HepG2 (cell line): ENCODE data around the gene FOXL3. TPM values are rescaled to one million over a fixed set of nuclear protein-coding genes. Genes with fewer than 3 reads are reported as not detected.

Experiments
- ATAC-seq: fragments of 200-7000 bp; cut with Tn5 transposase; 3 replicates; pipeline ENCODE4 v1.9.1; 2020; ENCODE audit warnings: mild to moderate bottlenecking, moderate library complexity
- BruUV-seq: library from RNA; stranded (reverse); fragments of 400-500 nt; replicated peaks from 2 replicates; lab custom pipeline; 2021; lab: Mats Ljungman, UMichigan
- CTCF ChIA-PET: fragments of 300-600 bp; formaldehyde crosslinking; extraction: SDS; loops from one replicate; lab custom pipeline; 2021; ENCODE audit warnings: low total read pairs, inconsistent platforms, low intra/inter-chr PET ratio; lab: Yijun Ruan, JAX
- POLR2A ChIA-PET: fragments of 350-600 bp; sonication (Branson Sonifier 250); formaldehyde crosslinking; loops from one replicate; lab custom pipeline; 2020; ENCODE audit warnings: antibody characterized with exemption, inconsistent platforms; lab: Yijun Ruan, JAX
- DNase-seq: peaks from one replicate; pipeline ENCODE4 v3.0.0-alpha.2; 2015; ENCODE audit warnings: low spot score
- FAIRE-seq: peaks from 3 replicates; lab custom pipeline; 2011; peaks lifted over from hg19 to GRCh38; lab: Jason Lieb, UNC
- H2AFZ ChIP-seq: one replicate; pipeline ENCODE4 v1.6.1; 2011; ENCODE audit warnings: low read length, inconsistent platforms
- H3K27ac ChIP-seq: fragments of 300-600 bp; 3 replicates; pipeline ENCODE4 v1.8.0; 2011; ENCODE audit warnings: mixed run types, mild to moderate bottlenecking, mixed read lengths, low read length, inconsistent platforms; ENCODE audit not compliant: insufficient read depth; ENCODE audit errors: extremely low read length
- H3K27me3 ChIP-seq, 2 experiments: fragments of 200-600 bp in 1 of 2; 2 replicates in 1 of 2; 3 replicates in 1 of 2; pipeline versions ENCODE4 v1.6.0 to v1.8.0; 2011; ENCODE audit warnings: low read length in 2 of 2, mild to moderate bottlenecking in 2 of 2, moderate library complexity in 2 of 2, inconsistent platforms in 1 of 2; ENCODE audit not compliant: insufficient read depth in 2 of 2, control insufficient read depth in 1 of 2
- H3K36me3 ChIP-seq, 2 experiments: fragments of 200-600 bp in 1 of 2; replicated peaks in 1 of 2; 2 replicates in 1 of 2; 3 replicates in 1 of 2; pipeline versions ENCODE4 v1.5.1 to v1.8.0; 2011; ENCODE audit warnings: low read length in 2 of 2, inconsistent platforms in 1 of 2; ENCODE audit not compliant: insufficient read depth in 2 of 2, control insufficient read depth in 1 of 2
- H3K4me1 ChIP-seq: 2 replicates; pipeline ENCODE4 v1.5.1; 2012; ENCODE audit warnings: low read length, inconsistent platforms; ENCODE audit not compliant: insufficient read depth
- H3K4me2 ChIP-seq: 2 replicates; pipeline ENCODE4 v1.6.0; 2011; ENCODE audit warnings: low read depth, low read length, inconsistent platforms
- H3K4me3 ChIP-seq, 3 experiments: fragments of 200-600 bp in 1 of 3; sonication (generic), shearing (Covaris generic) in 1 of 3; replicated peaks in 1 of 3; 2 replicates each; pipeline ENCODE4 v1.5.1; 2011 to 2016; ENCODE audit warnings: low read length in 3 of 3, inconsistent platforms in 2 of 3, low read depth in 2 of 3, mild to moderate bottlenecking in 2 of 3, control low read depth in 1 of 3, mixed read lengths in 1 of 3; ENCODE audit not compliant: insufficient read depth in 1 of 3
- H3K79me2 ChIP-seq: one replicate; pipeline ENCODE4 v1.6.1; 2011; ENCODE audit warnings: low read length, inconsistent platforms; ENCODE audit not compliant: insufficient read depth
- H3K9ac ChIP-seq: 2 replicates; pipeline ENCODE4 v1.6.0; 2011; ENCODE audit warnings: mild to moderate bottlenecking, low read depth, low read length, inconsistent platforms; ENCODE audit not compliant: insufficient read depth
- H3K9me3 ChIP-seq: 2 replicates; pipeline ENCODE4 v1.5.1; 2012; ENCODE audit warnings: mild to moderate bottlenecking, low read length
- H4K20me1 ChIP-seq: 2 replicates; pipeline ENCODE4 v1.6.0; 2011; ENCODE audit warnings: inconsistent platforms, mild to moderate bottlenecking, low read length, moderate library complexity; ENCODE audit not compliant: insufficient read depth
- KIAA2018 ChIP-seq: sonication (generic); formaldehyde crosslinking; IDR thresholded peaks from 2 replicates; pipeline ENCODE4 v1.5.0; 2020; ENCODE audit warnings: mild to moderate bottlenecking, missing genetic modification reagents, borderline replicate concordance
- WGBS: methylation state at CpG from one replicate; pipeline ENCODE4 v1.1.6; 2017; ENCODE audit warnings: low lambda C conversion rate; 5-methylcytosine and 5-hydroxymethylcytosine counted together
- in situ Hi-C: cut with HindIII; loops from 2 replicates; pipeline ENCODE4 v1.10.0; 2017; ENCODE audit warnings: low pct_unique_long_range_greater_than_20kb; ENCODE audit not compliant: extremely low pct_ligation_motif_present
- intact Hi-C: fragments of 100-400 bp; cut with micrococcal nuclease; formaldehyde crosslinking; loops from one replicate; pipeline ENCODE4 v1.10.0; 2022; ENCODE audit not compliant: unreplicated experiment
- polyA plus RNA-seq, 8 experiments: library from polyadenylated mRNA; depleted of rRNA in 3 of 8; stranded (reverse) in 7 of 8; unstranded in 1 of 8; fragments of >200 nt; fragmentation: Illumina TruSeq in 4 of 8; extraction: Trizol in 4 of 8; gene quantifications; 2 replicates each; pipeline versions ENCODE4 v1.2.1 to v1.2.3, GENCODE V29; 2011 to 2016; ENCODE audit warnings: low read depth in 4 of 8, missing spikeins in 1 of 8, mixed read lengths in 1 of 8; ENCODE audit not compliant: insufficient read depth in 1 of 8
- total RNA-seq, 5 experiments: library from RNA; depleted of rRNA; stranded (reverse); fragments of >200 nt; fragmentation: Illumina TruSeq; extraction: Trizol; gene quantifications; 2 replicates each; pipeline ENCODE4 v1.2.3, GENCODE V29; 2016; ENCODE audit warnings: low read depth in 1 of 5

FOXL3 gene
- total and polyA plus RNA-seq, 2 of the 13 experiments (the other 11 are each of a cell fraction or from before 2014, with no cell fraction given): not detected

GRCh38 chr7:336810-337566 is 47.0 kb downstream of the FOXL3 start:
- Histone ChIP-seq H3K27ac (no peak overlapping the region), H3K4me1 (peaks cover 41% of the 10 kb centered on the region), H3K36me3 (no peaks in the 10 kb centered on the region), H3K9me3 (no peaks in the 10 kb centered on the region), H3K9ac (no peak overlapping the region), H3K4me2 (no peak overlapping the region), H4K20me1 (no peaks in the 10 kb centered on the region), H3K27me3 (peaks cover 0 to 34% of the 10 kb centered on the region in 2 experiments), H3K79me2 (no peaks in the 10 kb centered on the region), H2AFZ (no peak overlapping the region), H3K4me3 (no peak overlapping the region)
- WGBS: 64% methylated on average over 25 of the region's 34 CpGs
- ATAC-seq: no peak
- DNase-seq: no peak
- POLR2A ChIA-PET: no interaction called here
- in situ Hi-C loops: no loop called here
- CTCF ChIA-PET: no interaction called here
- intact Hi-C loops: no loop called here
- no peak for FAIRE-seq
- no TSS peak for BruUV-seq
- no peak for TF ChIP-seq KIAA2018 (CRISPR knock-in tag)
